Germinal center (tissue), 1 donor: ENCODE data around the gene COLQ.
"Not testable (repeated sequence)": the region's sequence is repeated elsewhere in the genome, so short reads cannot be mapped to it uniquely, and the experiment has no call there.

Source experiments
- DNase-seq: peaks from one replicate; pipeline ENCODE4 v3.0.0; 2012; ENCODE audit warnings: mixed read lengths, low spot score

COLQ gene

DNA sequence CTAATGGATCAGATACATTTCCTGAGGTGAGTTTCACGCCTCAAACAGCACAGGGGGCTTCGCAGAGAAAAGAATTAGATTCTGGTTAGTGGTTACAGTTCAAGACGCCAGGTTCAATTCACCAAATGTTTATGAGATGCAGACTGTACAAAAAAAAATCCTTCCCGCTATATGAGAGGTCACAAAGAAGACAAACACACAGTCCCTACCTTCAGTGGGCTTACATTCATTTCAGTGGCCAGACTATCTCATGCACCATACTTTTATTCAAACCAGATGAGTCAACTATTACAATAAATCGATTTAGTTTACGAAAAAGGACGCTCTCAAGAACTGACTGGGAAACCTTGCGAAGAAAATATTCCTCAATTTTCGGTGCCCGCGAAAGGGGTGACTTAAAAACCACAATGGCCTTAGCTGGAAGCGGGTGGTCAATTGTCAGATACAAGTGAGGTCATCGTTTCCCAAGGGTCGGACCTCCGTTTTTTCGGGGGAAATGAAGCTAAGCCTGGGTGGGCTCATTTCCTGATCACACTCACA, 94.9 kb downstream of the COLQ start:
- no peak for DNase-seq

DNA sequence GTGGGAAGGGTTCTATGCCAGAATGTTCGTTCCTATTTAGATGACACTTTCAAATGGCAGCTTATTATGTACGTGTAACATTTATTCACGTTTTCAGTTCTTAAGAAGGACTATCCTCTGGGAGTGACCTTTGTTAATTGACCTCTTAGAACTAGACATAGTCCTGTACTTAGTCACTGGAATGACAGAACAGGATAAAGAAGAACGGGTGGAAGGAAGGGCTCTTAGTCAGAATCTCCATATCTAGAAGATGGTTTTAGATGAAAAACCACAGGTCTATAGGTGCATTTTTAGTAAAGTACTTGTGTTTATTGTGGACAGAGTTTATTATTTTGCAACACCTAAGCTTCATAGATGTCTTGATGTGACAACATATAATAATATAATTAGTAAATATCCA, 100.6 kb downstream of the COLQ start:
- no peak for DNase-seq

DNA sequence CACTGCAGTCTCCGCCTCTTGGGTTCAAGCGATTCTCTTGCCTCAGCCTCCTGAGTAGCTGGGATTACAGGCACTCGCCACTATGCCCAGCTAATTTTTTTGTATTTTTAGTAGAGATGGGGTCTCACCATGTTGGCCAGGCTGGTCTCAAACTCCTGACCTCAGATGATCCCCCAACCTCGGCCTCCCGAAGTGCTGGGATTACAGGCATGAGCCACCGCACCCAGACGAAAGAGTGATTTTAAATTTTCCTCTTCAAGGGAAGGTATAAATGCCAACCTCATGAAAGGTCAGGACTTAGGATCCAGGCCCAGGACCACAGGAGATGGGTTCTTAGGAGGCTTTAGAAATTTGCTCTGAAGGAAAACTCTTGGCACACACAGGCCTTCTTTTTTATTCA, 110.5 kb downstream of the COLQ start:
- DNase-seq, result not testable (repeated sequence)

DNA sequence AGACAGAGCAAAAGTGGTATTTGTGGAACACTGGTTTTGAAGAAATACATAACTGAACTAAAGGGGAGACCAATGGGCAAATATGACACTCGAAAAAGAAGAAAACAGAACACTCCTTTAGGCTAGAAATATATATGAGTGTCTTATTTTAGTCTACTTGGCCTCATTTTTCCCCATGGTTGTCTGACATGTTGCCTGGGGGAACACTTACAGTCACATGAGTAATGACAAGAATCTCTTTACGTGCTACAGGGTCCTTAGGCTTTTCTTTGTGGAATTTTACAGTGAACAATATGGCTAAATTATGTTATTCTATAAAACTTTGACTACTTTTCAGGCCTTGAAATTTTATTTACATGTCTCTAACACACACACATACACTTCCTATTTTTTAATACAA, 111.7 kb downstream of the COLQ start:
- DNase-seq, result no peak

DNA sequence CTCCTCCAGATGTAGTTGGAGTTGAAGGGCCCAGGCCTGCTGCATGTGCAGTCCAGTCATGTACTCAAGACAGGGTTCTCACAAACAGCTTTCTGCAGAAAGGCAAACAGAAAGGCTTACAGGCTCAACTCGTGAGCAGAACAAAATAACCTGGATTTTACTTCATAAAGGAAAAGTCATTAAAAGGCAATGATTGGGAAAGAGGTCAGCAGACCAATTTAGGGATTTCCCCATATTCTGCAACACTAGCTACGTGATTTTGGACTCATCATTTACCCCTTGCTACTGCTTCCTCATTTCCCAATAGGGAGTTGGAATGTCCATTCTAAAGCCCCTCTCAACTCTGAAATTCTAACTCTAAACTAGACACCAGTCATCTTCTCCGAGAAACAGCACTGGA, 112.3 kb downstream of the COLQ start:
- DNase-seq, result no peak

DNA sequence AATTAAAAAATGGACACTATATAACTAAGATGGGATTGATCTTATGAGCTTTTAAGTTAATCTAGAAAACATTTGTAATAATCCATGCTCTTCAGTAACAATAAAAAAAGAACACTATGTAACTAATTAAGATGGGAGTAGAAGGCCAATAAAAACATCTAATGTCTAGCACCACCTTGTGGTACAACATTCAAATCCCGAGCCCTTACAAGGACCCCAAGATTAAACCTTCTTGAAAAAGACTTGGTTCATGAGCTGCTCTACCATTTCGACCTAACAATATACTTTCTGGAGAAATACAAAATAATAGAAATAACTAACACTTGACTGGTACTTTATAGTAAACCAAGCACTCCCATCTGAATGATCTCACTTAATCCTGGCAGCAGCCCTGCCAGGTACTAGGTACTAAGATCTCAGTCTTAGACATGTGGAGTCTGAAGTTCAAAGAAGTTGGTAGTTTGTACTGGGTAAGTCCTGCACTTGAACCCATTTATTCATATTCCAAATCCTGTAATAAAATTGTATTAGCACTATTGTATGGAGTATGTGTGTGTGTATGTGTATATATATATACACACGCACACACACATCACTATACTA, 116.0 kb downstream of the COLQ start:
- DNase-seq, result peak; percentile 67

DNA sequence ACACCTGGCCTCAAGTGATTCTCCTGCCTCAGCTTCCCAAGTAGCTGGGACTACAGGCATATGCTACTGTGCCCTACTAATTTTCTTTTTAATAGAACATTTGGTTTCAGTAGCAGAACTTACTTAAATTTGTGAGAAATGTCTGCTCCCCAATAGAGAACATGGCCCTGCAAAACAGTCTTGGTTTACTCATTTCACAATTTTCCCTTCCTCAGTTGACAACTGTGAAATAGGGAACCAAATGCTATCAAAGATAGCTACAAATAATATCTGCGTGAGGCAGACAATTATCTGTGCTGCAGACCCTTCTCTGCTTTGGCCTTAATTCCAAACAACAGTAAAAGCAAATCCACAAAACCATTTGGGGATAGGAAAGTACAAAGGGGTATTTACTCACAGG, 116.7 kb downstream of the COLQ start:
- DNase-seq, result no peak

DNA sequence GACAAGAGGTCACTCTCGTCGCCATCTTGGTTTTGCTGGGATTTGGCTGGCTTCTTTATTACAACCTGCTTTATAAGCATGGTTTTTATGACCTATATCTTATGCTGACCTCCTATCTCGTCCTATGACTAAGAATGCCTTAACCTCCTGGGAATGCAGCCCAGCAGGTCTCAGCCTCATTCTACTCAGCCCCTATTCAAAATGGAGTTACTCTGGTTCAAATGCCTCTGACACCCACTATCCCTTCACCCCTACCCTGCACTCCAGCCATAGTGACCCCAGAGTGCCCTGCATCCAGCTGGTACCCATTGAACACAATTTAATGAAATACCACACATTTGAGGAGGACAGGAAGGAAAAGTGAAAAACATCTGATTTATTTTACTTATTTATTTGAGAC, 117.5 kb downstream of the COLQ start:
- no peak for DNase-seq

DNA sequence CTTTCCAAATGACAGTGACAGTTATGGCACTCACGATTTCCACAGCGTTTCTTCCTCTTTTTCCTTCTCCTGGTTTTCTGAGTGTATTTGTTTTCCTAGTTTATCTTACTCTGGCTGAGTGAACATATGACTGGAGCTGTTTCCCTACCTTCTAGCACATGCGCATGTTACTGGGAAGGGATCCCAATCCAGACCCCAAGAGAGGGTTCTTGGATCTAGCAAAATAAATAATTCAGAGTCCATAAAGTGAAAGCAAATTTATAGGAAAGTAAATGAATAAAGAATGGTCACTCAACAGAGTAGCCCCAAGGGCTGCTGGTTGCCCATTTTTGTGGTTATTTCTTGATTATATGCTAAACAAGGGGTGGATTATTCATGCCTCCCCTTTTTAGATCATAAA, 118.0 kb downstream of the COLQ start:
- no peak for DNase-seq

DNA sequence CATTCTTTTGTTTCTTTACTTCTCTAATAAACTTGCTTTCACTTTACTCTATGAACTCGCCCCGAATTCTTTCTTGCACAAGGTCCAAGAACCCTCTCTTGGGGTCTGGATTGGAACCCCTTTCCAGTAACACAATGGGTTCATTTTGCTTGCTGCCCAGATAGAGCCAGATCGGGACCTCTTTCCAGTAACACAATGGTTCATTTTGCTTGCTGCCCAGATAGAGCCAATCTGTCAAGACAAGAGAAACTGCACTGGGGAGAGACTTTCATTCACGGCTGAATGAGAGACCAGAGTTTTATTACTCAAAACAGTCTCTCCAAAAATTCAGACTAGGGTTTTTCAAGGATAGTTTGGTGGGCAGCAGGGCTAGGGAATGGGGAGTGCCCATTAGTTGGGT, 119.6 kb downstream of the COLQ start:
- DNase-seq, result no peak
